Measurements from ENCODE around the gene SCARB2.

DNA sequence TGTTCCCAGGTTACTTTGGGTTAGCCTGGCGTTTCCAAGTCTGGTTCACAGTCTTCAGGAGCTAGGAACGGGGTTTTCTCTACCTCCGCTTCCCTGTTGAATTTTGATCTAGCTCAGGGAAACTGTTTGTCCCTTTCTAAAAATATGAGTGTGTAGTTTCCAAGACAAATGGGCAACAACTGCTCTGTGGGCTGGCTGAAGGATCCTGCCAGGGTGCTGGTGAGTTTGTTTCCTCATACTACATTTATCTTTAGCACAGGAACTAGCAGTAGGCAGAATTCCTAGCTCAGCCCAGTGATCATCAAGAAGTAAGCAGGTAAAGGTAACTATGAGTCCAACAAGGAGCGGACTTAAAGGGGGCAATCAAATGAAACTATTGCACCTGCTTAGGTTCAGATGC lies 24.6 kb upstream of the SCARB2 start:
- TF ChIP-seq, protein P1, sequence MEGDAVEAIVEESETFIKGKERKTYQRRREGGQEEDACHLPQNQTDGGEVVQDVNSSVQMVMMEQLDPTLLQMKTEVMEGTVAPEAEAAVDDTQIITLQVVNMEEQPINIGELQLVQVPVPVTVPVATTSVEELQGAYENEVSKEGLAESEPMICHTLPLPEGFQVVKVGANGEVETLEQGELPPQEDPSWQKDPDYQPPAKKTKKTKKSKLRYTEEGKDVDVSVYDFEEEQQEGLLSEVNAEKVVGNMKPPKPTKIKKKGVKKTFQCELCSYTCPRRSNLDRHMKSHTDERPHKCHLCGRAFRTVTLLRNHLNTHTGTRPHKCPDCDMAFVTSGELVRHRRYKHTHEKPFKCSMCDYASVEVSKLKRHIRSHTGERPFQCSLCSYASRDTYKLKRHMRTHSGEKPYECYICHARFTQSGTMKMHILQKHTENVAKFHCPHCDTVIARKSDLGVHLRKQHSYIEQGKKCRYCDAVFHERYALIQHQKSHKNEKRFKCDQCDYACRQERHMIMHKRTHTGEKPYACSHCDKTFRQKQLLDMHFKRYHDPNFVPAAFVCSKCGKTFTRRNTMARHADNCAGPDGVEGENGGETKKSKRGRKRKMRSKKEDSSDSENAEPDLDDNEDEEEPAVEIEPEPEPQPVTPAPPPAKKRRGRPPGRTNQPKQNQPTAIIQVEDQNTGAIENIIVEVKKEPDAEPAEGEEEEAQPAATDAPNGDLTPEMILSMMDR (IDR thresholded peaks at IDR 0.05; ENCODE audit: insufficient read depth, low read depth, low read length), result no peak
- no peak for TF ChIP-seq EZH2 (IDR thresholded peaks at IDR 0.05; ENCODE audit: insufficient read depth, low read length)
